SK-N-MC (cell line): Measurements from ENCODE around the gene PHETA1.

Experiments
- EZH2 ChIP-seq: fragments of 200-600 bp; sonication (generic); IDR thresholded peaks from one replicate; pipeline ENCODE4 v1.6.1; 2017; ENCODE audit warnings: antibody characterized with exemption
- FOXP2 ChIP-seq: optimal IDR thresholded peaks from 2 replicates; pipeline ENCODE3; 2011; ENCODE audit warnings: mild to moderate bottlenecking, moderate library complexity; ENCODE audit not compliant: insufficient read depth; ENCODE audit errors: extremely low read length, control extremely low read depth
- POLR2AphosphoS5 ChIP-seq: IDR thresholded peaks from 2 replicates; pipeline ENCODE4 v1.6.1; 2012; ENCODE audit warnings: mild to moderate bottlenecking, low read depth, low read length, borderline replicate concordance

- TF ChIP-seq EZH2 = no peak
- no peak for TF ChIP-seq POLR2AphosphoS5
- no peak for TF ChIP-seq FOXP2
Measured at GRCh38 chr12:111411185-111411764, 42.4 kb upstream of the PHETA1 start.
